Neuron (in vitro differentiated cells): Measurements from ENCODE around the gene PLD3.

Experiments used
- H2AFZ ChIP-seq: one replicate; pipeline ENCODE4 v1.6.1; 2013; ENCODE audit warnings: low read depth, mild to moderate bottlenecking, inconsistent platforms, low read length, moderate library complexity
- H3K27me3 ChIP-seq: one replicate; pipeline ENCODE4 v1.6.1; 2013; ENCODE audit warnings: low read length; ENCODE audit not compliant: insufficient read depth
- H3K36me3 ChIP-seq: one replicate; pipeline ENCODE4 v1.6.1; 2013; ENCODE audit warnings: low read length; ENCODE audit not compliant: insufficient read depth
- H3K4me1 ChIP-seq: one replicate; pipeline ENCODE4 v1.6.1; 2013; ENCODE audit warnings: low read length; ENCODE audit not compliant: insufficient read depth
- H3K4me3 ChIP-seq: 2 replicates; pipeline ENCODE4 v1.5.1; 2013; ENCODE audit warnings: mild to moderate bottlenecking, low read length, moderate library complexity
- H3K9me3 ChIP-seq: one replicate; pipeline ENCODE4 v1.6.1; 2013; ENCODE audit warnings: low read length

PLD3 gene

DNA sequence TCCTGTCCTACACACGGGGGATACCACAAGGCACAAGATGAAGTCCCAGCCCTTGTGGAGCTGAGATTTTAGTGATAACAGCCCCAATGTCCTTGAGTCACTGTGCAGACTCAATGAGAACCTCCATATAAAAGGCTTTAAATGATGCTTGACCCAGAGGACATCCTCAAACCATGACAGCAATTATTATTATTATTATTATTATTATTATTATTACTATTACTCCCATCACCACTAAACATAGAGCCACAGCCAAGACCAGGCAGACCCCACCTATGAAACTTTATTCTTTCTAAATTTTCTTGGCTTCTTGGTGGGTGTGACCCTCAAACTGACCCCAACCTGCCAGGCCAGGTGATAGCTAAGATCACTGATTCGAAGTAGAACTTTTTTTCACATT is 11.4 kb upstream of the PLD3 start:
- no peak overlapping the region for H2AFZ ChIP-seq
- H3K4me3 ChIP-seq = no peak overlapping the region
- no peaks in the 10 kb centered on the region for H3K9me3 ChIP-seq
- peaks cover 26% of the 10 kb centered on the region for H3K36me3 ChIP-seq
- H3K4me1 ChIP-seq = no peaks in the 10 kb centered on the region
- H3K27me3 ChIP-seq = no peaks in the 10 kb centered on the region

DNA sequence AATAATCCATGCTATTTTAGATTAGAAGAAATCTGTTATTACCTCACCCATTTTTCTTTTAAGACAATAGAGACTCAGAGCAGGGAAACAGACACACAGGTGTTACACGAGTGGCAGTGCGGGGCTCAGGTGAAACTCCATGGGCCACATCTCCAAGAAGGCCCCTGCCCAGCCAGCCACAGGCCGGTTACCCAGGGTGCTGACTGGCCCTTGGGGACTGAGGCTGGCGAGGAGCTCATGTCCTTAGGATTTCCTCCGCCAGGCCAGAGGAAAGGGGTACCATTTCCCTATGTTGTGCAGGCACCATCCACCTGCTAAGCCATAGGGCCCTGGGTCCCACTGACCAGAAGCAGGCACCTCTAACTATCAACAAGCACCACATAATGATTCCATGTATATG is 10.9 kb upstream of the PLD3 start:
- H3K36me3 ChIP-seq = peaks cover 24% of the 10 kb centered on the region
- H3K4me1 ChIP-seq = no peaks in the 10 kb centered on the region
- H2AFZ ChIP-seq = no peak overlapping the region
- H3K4me3 ChIP-seq = no peak overlapping the region
- no peaks in the 10 kb centered on the region for H3K9me3 ChIP-seq
- H3K27me3 ChIP-seq = no peaks in the 10 kb centered on the region

DNA sequence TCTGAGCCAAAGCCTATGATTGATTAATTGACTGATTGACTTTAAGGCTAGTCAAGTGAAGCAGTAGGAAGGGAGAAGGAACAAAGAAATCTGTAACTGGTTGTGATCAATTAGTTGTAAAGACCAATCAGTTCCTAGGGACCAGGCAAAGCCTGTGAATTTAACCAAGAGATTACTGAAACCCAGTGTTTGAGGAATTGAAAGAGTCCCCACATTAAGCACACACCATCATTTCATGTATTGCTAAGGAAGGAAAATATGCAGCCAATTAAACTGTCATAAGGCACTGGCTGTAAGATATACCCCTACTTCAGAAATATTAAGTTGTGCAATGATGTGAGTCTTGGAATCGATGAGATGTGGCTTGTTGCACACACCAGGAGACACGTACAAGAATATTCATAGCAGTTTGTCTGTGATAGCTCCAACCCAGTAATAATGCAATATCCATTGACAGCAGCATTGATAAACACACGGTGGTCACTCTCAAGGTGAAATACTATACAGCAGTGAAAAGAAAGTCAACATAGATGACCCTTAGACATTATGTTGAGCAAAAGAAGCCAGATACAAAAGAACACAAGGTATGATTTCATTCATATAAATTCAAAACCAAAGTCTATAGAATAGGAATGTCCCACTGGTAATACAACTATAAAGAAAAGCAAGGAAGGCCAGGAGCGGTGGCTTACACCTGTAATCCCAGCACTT is 9.3 kb upstream of the PLD3 start:
- H3K27me3 ChIP-seq = no peaks in the 10 kb centered on the region
- peaks cover 18% of the 10 kb centered on the region for H3K36me3 ChIP-seq
- no peak overlapping the region for H2AFZ ChIP-seq
- H3K4me1 ChIP-seq = no peaks in the 10 kb centered on the region
- no peaks in the 10 kb centered on the region for H3K9me3 ChIP-seq
- H3K4me3 ChIP-seq = no peak overlapping the region

DNA sequence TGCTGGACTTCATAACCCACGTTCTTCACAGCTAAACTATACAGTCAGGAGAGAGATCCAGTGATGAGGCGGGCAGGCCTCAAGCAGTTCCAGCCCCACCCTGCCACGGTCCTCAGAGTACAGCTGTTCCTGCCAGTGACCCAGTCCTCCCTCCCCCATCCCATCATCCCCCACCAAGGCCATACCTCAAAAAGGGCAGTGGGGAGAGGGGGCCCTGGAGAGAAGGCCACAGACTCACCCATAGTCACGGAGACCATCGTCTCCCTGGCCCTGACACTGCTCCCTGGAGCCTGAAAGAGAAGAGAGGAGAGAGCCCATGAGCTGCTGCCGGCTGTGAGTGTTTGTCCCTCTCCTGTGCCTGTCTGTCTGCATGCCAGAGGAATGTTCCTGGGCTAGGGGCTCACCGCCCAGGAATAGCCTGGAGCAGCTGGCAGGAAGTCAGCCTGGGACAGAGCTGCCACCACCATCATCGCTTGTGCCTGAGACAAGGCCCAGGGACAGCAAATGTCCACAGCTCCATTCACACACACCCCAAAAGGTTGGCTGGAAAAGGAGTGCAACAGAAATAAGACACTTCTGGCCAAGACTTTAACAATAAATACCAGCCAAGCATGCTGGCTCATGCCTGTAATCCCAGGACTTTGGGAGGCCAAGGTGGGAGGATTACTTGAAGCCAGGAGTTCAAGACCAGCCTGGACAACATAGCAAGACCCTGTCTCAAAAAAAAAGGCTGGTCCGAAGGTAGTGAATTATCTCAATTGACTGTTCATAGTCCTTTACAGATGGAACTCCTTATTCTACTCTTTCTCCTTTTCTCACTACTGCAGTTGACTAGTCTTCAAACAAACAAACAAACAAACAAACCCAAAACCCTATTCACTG is 6.7 kb upstream of the PLD3 start:
- Histone ChIP-seq H3K36me3 (peaks cover 10% of the 10 kb centered on the region), H3K9me3 (no peaks in the 10 kb centered on the region), H2AFZ (no peak overlapping the region), H3K27me3 (no peaks in the 10 kb centered on the region), H3K4me3 (no peak overlapping the region), H3K4me1 (no peaks in the 10 kb centered on the region)

DNA sequence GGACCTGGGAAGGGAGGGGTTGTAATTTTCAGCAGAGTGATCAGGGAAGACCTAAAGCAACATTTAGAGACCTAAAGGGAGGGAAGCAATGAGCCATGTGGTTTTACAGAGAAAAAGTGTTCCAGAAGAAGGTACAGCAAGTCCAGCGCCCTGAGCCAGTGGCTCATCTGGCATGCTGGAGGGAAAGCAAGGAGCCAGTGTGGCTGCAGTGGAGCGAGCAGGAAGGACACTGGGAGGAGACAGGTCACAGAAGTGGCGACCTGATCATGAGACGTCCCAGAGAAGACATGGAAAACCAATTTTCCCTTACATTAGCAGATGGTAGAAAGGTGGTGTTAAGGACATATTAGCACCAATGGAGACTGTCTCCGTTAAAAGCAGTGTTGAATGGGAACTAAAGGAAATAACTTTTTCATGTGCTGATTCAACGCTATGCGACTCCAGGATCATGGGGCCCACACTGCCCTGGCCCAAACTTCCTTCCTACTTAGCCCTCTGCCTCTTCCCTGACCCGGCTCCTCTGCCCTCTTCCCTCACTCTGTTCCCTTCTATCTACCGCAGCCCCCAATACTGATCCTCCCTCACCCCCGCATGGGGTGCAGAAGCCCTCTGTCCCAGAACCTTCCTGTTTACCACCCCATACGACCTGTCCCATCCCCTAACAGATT is 5.7 kb upstream of the PLD3 start:
- Histone ChIP-seq H3K36me3 (peaks cover 10% of the 10 kb centered on the region), H2AFZ (no peak overlapping the region), H3K4me3 (no peak overlapping the region), H3K27me3 (no peaks in the 10 kb centered on the region), H3K9me3 (no peaks in the 10 kb centered on the region), H3K4me1 (peaks cover 5% of the 10 kb centered on the region)

DNA sequence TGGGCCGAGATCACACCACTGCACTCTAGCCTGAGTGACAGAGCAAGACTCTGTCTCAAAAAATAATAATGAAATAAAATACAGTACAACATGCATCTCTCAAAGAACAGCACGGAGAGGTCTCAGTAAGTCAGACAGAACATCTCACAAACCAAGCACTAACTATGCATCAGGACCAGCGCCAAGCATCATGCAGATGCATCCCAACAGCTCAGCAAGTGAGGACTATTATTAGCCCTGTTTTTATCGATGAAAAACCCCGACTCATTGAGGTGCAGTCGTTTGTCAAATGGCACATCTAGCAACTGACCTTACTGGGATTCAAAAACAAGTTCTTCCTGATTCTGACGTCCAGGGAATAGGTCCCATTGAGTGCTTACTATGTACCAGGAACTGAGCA is 4.1 kb upstream of the PLD3 start:
- no peaks in the 10 kb centered on the region for H3K27me3 ChIP-seq
- H3K9me3 ChIP-seq = no peaks in the 10 kb centered on the region
- peaks cover 8% of the 10 kb centered on the region for H3K36me3 ChIP-seq
- H3K4me1 ChIP-seq = peaks cover 11% of the 10 kb centered on the region
- H3K4me3 ChIP-seq = no peak overlapping the region
- H2AFZ ChIP-seq = no peak overlapping the region

DNA sequence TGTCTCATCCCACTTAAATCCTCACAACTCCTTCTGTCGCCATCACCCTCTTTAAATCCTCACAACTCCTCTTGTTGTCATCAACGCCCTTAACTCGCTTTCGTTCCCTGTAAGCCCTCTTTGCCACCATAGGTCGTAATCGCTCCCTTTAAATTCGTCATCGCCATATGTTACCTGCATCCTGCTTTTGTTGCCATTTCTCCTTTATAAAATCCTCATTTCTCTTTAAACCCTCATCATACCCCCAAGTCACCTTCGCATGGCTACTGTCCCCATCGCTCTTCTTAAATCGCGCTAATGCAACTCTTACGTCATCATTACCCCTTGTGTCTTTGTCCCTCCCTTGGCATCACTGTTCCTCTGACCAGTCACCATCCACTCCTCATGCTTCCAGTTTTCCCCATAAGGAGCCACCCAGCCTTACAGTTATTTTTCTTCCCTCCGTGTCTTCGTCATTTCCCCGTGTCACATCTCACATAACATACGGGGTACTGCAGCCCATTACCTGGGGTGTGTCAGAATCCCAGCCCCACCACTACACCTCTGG is 539 bp downstream of the PLD3 start:
- H3K36me3 ChIP-seq = no peaks in the 10 kb centered on the region

DNA sequence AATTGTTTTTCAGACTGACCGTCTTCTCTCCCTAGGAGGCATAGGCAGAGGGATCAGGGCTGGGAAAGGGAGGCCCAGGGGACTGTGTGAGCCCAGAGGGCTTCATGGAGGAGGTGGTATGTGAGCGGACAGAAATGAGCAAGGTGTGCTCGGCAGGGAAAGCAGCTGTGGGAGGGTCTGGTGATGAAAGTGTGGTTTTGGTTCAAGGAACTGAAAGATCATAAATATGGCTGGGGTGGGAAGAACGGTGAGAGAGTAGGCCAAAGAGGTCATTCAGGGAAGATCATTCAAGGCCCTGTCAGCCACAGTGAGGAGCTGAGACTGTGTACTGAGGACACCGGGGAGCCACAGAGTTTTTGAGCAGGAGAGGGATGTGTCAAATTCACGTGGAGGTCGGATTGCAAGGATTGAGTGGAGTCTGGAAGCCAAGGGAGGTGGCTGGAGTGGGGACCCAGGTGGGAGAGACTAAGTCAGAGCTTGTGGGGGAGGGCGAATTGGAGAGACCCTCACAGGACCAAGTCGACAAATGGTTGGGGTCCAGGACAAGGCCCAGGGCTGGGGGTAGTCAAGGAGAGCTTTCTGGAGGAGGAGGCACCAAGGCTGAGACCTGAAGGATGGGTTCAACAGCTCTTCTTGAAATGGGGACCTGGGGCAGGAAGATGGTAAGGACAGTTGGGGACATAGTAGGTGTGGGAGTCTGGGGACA is 7.6 kb downstream of the PLD3 start:
- no peaks in the 10 kb centered on the region for H3K36me3 ChIP-seq
- no peak overlapping the region for H2AFZ ChIP-seq
- no peaks in the 10 kb centered on the region for H3K4me1 ChIP-seq
- H3K27me3 ChIP-seq = no peaks in the 10 kb centered on the region
- H3K9me3 ChIP-seq = no peaks in the 10 kb centered on the region
- no peak overlapping the region for H3K4me3 ChIP-seq

More for the DNA sequence above, 539 bp downstream of the PLD3 start:
- Histone ChIP-seq H3K4me3 (peak overlapping the region; percentile 74), H3K9me3 (no peaks in the 10 kb centered on the region), H2AFZ (peak overlapping the region; percentile 0), H3K4me1 (peaks cover 11% of the 10 kb centered on the region), H3K27me3 (no peaks in the 10 kb centered on the region)

DNA sequence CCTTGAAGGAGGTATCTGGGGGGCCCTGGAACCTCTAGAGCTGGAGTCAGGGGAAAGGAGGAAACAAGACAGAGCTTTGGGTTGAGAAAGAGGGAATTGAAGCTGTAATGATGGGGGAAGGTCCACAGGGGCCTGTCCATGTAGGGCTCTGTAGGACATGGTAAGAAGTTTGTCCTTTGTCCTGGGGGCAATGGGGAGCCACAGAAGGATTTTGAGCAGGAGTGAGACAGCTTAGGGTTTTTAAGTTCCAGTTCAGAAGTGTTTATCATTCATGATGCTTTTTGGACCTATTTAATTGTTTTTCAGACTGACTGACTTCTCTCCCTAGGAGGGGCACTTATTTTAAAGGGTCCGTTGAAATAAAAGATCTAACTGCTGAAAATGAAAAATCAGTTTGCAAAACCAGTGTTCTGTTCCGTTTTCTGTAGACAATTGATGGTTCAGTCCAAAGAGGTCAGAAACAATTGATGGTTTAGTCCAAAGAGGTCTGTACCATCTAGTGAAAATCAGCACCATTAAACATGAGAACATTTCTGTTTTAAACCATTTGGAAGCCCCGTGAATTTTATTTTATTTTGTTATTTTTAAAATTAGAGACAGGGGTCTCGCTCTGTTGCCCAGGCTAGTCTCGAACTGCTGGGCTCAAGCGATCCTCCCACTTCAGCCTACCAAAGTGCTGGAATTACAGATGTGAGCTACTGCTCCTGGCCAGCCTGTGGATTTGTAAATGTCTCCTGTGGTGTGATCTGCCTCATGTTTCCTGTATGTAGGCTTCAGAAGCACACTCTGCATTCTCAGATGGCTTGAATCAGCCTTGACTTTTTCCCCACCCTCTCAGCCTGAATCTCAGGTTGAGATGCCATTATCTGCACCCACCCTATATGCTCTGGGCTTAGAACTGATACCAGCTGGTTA is 8.4 kb downstream of the PLD3 start:
- Histone ChIP-seq H2AFZ (no peak overlapping the region), H3K27me3 (no peaks in the 10 kb centered on the region), H3K4me1 (no peaks in the 10 kb centered on the region), H3K9me3 (no peaks in the 10 kb centered on the region), H3K36me3 (no peaks in the 10 kb centered on the region), H3K4me3 (no peak overlapping the region)

DNA sequence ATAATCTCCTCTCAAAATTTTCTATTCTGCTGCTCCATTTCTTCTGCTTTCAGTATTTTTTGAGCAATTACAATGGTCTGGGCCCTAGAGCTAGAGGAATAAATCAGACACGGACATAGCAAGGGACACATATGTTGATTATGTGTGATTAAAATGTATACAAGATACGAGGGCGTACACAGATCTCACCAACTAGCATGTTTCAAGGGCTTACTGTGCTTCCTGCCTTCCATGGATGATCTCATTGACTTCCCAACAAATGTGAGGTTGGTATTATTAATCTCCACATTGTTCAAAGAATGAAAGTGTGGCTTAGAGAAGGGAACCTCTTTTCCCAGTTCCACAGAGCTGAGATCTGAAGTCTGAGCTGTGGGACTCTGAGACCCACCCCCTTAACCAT is 9.1 kb downstream of the PLD3 start:
- H2AFZ ChIP-seq = no peak overlapping the region
- H3K36me3 ChIP-seq = no peaks in the 10 kb centered on the region
- no peak overlapping the region for H3K4me3 ChIP-seq
- no peaks in the 10 kb centered on the region for H3K9me3 ChIP-seq
- H3K4me1 ChIP-seq = no peaks in the 10 kb centered on the region
- H3K27me3 ChIP-seq = no peaks in the 10 kb centered on the region

DNA sequence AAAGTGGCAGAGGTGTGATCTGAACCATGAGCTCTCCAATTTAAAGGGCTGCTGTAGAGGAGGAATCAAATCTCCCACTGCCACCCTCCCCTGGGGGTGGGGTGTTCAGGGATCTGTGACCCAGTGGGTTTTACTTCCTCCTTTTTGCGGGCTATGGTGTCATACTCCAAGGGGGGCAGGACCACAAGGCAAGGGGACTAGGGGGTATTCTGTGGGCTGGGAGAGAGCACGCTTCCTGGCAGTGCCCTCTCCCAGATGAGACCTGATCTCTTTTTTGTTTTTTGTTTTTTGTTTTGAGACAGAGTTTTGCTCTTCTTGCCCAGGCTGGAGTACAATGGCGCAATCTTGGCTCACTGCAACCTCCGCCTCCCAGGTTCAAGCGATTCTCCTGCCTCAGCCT is 10.3 kb downstream of the PLD3 start:
- Histone ChIP-seq H3K27me3 (no peaks in the 10 kb centered on the region), H3K36me3 (no peaks in the 10 kb centered on the region), H3K4me3 (no peak overlapping the region), H3K9me3 (no peaks in the 10 kb centered on the region), H3K4me1 (no peaks in the 10 kb centered on the region), H2AFZ (no peak overlapping the region)
